LNCAP (cell line): Measurements from ENCODE around the gene TYRO3.

Experiments
- TF ChIP-seq, protein P1 (sequence below): fragments of 450-650 bp; IDR thresholded peaks from 2 replicates; pipeline ENCODE4 v1.5.1; 2017; ENCODE audit warnings: mild to moderate bottlenecking

Gene TYRO3

DNA sequence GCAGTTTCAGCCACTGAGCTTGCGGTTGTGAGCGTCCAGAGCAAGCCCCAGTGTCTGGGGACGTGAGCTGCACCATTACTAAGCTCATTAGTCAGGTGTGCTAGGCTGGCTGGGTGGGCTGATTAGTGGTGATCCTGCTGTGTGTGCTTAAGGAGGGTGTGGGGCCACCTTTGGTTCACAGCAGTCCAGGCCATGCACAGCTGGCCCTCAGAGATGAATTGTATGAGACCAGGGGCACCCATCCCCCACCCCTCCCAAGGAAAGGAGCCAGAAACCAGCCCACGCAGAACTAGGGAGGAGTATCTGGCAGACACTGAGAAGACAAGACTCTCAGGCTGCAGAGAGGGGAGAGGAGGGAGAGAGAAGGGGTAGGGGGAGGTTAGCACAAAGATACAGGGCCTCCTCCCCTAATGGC lies 3.8 kb downstream of the TYRO3 start:
- TF ChIP-seq, protein P1, sequence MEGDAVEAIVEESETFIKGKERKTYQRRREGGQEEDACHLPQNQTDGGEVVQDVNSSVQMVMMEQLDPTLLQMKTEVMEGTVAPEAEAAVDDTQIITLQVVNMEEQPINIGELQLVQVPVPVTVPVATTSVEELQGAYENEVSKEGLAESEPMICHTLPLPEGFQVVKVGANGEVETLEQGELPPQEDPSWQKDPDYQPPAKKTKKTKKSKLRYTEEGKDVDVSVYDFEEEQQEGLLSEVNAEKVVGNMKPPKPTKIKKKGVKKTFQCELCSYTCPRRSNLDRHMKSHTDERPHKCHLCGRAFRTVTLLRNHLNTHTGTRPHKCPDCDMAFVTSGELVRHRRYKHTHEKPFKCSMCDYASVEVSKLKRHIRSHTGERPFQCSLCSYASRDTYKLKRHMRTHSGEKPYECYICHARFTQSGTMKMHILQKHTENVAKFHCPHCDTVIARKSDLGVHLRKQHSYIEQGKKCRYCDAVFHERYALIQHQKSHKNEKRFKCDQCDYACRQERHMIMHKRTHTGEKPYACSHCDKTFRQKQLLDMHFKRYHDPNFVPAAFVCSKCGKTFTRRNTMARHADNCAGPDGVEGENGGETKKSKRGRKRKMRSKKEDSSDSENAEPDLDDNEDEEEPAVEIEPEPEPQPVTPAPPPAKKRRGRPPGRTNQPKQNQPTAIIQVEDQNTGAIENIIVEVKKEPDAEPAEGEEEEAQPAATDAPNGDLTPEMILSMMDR: no peak

DNA sequence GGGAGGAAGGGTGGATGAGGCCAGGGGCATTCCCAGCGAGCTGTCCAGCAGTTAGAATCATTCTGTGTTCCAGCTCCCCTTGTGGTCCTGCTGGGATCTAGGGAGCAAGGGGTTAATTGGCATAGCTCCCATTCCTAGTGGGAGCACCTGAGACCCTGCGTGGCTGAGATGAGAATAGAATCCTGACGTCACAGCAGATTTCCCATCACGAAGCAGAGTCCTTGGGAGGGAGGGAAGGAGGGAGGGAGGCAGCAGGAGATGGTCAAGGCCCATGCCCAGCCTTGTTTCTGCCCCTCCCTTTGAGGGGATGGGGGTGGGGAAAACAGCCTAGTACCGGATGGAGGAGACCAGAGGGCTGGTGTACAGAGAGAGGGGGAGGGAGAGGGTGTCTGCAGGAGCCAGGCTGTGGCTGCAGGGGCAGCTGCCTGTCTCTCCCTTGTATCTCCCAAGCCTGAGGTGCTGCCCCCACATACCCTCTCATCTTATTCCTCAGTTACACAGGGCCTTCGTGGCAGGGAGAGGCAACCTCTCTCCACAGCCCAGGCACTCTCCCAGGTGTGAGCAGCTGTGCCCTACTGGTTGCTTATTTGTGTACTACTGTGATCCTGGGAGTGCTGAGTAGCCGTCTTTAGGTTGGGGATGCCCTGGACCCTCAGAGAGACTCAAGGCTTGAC lies 5.4 kb downstream of the TYRO3 start:
- TF ChIP-seq, protein P1: no peak

DNA sequence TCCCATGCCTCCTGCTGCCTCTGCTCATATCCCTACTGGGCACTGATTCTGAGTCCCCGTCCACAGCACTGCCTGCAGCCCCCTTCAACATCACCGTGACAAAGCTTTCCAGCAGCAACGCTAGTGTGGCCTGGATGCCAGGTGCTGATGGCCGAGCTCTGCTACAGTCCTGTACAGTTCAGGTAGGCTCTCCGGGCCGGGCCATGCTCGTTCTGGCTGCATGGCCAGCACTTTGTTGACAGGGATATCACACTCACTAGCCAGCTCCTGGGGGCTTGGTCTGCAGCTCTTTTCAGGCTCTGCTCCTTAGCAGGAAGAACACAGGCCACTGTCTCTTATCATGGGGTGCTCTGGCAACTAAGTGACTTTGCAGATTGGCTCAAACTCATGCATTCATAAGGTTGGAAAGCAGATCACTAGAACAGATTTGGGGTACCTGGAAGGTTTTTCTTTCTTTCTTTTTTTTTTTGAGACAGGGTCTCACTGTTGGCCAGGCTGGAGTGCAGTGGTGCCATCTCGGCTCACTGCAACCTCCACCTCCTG lies 6.0 kb downstream of the TYRO3 start:
- TF ChIP-seq, protein P1: no peak

DNA sequence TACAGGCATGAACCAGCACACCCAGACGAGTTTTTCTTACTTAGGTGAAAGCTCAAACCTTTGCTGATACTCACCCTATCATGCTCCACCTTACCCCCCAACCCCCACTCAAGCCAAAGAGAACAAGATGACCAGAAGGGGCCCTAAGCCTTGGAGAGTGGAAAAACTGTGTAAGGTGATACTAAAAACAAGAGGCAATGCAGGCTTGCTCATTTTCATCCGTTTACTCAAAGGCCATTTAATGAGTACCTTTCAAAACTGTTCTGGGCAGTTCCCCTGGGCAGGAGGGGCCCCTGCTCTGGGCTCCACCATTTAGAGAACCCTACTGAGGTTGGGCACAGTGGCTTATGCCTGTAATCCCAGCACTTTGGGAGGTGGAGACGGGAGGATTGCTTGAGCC lies 6.7 kb downstream of the TYRO3 start:
- TF ChIP-seq, protein P1: no peak

DNA sequence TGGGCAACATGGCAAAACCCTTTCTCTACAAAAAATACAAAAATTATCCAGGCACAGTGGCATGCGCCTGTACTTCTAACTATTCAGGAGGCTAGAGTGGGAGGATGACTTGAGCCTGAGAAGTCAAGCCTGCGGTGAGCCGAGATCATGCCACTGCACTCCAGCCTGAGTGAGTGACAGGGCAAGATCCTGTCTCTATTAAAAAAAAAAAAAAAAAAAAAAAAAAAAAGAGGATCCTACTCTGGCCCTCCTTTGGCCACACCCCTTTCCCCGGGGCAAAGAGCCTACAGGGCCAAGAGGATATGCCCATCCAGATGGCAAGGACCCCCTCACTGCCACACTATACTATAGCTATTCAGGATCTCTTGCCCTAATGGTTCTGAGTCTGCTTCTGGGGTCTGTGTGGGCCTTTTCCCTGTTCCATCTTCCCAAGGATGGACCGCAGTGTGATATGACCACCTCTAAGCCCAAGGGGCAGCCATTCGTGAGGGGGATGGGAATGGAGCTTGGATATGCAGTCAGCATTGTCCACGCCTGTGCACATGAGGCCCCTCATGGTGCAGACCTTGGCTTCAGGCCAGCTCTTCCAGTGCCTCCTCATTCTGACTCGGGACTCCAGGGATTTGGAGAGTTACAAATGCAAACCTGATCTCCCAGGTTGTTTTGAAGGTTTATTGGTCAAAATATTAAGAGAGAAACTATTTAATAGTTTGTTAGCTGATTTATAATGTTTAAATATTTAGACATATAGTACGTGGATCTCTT lies 7.3 kb downstream of the TYRO3 start:
- TF ChIP-seq, protein P1: no peak

DNA sequence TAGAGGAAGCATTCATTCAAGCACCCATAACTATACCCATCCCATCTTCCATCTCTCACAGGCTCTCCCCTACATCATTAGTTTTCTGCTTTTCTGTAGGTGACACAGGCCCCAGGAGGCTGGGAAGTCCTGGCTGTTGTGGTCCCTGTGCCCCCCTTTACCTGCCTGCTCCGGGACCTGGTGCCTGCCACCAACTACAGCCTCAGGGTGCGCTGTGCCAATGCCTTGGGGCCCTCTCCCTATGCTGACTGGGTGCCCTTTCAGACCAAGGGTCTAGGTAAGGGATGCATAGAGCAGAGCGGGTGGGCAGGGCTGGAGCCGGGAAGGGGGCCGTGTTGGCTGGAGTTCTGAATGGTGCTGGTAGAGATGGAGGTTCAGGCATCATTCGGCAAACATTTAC lies 8.2 kb downstream of the TYRO3 start:
- TF ChIP-seq, protein P1: no peak

DNA sequence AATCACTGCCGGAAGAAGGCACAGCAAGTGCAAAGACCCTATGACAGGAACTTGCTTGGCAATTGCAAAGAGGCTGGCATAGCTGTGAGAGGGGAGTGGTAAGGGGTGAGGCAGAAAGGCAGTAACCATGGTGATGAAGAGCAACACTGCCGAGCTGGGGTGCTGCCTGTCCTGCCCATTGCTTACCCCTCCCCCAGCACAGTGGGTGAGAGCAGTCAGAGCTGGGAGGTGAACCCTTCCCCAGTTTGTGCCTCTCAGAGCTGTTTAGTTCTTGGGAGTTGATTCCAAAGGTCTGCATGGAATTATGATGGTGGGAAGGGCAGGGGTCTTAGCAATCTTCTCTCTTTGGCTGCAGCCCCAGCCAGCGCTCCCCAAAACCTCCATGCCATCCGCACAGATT lies 8.8 kb downstream of the TYRO3 start:
- TF ChIP-seq, protein P1: no peak
